ENCODE results near the gene CDCP1.

Gene CDCP1

GRCh38 chr3:45145681-45146614 is at the start of gene CDCP1:
TSS of gene CDCP1 (minus strand) at chr3:45146378. CDS start at chr3:45146287, 91 bp downstream.
- DNase-seq, result no peak

GRCh38 chr3:45194791-45195190 is 48.6 kb upstream of the CDCP1 start:
- no peak for DNase-seq

- DNase-seq, result no peak
Measured at GRCh38 chr3:45191924-45192417, 45.8 kb upstream of the CDCP1 start.

DNA sequence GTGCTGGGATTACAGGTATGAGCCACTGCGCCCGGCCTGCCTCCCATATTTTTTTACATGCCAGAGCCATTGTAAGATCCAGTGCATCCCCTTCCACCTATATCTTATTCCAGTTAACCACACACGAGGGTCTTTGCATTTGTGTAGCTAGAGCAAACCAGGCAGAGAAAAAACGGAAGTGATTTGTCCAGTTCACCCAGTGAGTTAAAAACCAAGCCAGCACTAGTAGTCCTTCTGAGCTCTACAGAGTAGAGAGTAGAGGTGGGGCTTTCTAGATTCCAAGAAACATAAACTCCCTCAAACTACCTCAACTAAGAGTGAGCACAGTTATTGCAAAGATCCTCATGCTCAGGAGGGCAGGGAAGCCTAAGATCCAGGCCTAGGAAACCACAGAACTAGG is 45.2 kb upstream of the CDCP1 start:
- no peak for DNase-seq

GRCh38 chr3:45188719-45189659 is 42.8 kb upstream of the CDCP1 start:
- no peak for DNase-seq

DNA sequence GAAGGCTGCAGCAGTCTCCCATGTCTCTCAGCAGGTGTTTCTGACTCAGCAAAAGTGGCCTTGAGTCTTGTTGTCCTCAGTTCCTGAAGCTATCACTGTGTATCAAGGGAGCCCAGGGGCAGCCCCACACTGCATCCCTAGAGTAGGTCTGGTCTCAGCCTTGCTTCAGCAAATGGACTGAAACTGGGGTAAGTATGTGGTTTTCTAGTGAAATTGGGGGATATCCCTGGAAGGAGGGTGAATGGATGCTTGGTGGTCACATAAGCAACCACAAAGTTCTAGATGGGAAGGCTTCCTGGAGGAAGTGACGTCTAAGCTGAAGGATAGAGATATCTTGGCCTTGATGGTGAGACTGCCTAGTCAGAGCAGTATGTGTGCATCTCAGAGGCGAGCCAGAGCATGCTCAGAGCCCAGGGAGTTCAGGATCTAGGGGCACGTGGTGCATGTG is 41.5 kb upstream of the CDCP1 start:
- DNase-seq, result no peak

DNA sequence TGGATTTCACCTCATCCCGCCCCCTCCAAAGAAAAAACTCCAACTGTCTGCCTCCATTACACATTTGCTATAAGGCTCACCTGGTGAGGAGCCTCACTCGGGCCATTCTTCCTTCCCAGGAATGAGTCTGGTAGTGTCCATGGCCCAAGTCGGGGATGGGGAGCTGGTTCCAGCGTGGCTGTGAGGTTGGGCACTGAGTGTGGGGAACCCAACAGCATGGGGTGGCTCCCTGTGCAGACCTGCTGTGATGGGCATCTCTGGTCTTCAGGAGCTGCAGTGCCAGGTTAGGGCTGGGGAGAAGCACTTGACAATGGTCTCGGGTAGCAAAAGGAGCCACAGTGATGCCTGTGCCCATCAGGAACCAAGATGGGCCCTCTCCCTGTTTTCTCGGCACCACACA is 40.7 kb upstream of the CDCP1 start:
- no peak for DNase-seq

DNA sequence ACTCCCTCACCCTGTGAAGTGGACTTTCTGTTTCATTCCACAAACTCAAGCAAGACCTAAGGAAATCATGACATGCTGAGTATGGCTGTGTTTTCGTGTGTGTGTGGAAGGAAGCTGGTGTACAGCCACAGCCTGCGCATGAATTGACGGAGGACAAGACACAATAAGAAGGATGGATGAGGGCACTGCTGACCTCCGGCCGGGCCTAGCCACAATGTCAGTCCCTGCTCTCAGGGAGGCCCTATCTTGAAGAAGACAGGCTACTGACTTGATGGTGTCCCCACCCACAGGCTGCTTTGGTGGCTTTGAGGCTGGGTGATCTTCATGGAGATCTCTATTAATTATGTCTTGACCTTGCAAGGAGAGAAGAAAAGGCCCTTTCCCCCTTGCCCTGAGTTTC is 39.3 kb upstream of the CDCP1 start:
- DNase-seq, result no peak

DNA sequence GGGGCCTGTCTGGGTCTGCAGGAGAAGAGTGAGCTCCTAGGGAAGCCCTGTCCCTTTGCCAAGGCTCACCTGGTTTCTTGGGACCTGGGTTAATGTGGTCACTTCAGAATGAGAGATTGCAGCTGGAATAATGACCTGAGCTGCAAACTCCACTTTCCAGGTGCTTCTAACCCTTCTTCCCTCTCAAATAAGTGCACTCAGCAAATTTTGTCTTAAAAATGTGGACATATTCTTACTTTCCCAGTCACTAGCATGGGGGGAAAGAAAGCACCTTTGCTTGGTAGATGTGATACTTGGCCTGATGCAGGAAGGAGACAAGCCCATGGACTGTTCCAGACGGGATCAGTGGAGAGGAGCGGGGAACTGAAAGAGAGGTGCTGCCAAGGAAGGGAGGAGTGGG is 38.9 kb upstream of the CDCP1 start:
- no peak for DNase-seq

DNA sequence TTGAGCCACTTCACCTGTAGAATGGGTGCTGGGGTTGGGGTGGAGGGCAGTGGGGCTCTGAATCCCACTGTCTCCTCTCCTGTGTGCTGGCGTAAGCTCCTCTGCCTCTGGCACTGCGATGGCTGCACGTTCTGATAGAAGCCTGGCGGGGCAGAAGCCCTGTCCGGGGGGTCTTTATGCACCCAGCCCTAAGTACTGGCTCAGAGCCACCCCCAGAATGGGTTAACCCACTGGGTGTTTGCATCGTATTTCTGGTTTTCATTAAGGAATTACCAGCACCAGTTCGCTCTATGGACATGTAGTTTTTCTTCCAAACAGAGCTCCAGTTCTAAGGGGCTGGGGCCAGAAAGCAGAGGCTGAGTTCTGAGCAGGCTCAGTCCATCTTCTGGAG is 37.7 kb upstream of the CDCP1 start:
- DNase-seq, result no peak

- no peak for DNase-seq
Measured at GRCh38 chr3:45182915-45183871, 37.0 kb upstream of the CDCP1 start.

DNA sequence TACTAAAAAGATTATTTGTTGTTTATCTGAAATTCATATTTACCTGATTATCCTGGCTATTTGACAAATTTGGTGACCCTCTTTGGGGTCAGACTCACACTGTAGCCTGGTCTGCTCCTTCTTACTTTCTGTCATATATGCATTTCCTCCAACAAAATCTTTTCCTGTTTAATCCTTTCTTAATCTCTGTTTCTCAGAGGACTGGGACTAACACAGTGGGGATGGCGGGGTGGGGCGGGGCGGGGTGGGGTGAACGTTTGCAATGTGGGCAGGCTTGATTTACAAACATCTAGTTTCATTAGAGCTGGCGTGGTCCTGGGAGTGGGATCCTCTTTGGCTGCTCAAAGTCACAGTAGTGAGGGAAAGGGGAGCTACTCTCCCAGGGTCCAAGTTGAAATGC is 35.3 kb upstream of the CDCP1 start:
- DNase-seq, result no peak

- no peak for DNase-seq
Measured at GRCh38 chr3:45180899-45181298, 34.7 kb upstream of the CDCP1 start.

DNA sequence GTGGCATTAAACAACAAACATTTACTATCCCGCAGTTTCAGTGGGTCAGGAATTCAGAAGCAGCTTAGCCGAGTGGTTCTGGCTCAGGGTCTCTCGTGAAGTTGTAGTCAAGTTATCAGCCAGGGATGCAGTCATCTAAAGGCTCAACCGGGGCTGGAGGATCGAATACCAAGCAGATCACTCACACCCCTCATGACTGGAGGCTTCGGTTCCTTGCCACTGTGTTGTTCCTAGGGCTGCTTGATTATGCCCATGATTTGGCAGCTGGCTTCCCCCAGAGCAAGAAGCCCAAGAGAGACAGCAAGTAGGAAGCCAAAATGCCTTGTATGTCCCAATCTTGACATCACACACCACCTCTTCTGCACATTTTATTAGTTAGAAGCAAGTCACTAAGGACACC is 33.9 kb upstream of the CDCP1 start:
- DNase-seq, result no peak

- no peak for DNase-seq
Measured at GRCh38 chr3:45179163-45179562, 33.0 kb upstream of the CDCP1 start.

GRCh38 chr3:45178183-45179023 is 32.2 kb upstream of the CDCP1 start:
- DNase-seq, result no peak

- no peak for DNase-seq
Measured at GRCh38 chr3:45176912-45177311, 30.7 kb upstream of the CDCP1 start.

DNA sequence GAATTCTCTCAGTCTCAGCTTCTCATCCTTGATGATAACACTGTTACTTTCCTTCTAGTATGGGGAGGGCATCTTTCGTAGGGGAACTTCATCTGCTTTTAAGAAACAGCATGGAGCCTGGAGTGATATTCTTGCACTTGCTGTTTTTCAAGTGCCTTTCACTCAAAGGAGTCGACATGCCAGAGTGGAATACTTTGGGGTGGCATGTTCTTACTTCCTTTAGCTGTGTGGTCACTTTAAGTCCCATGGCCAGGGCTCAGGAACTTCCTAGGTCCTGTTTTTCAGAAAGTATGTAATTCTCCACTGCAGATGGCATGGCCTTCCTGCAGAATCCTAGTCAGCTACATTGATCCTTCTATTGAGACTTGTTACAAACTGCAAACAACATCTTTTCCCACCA is 28.1 kb upstream of the CDCP1 start:
- no peak for DNase-seq

DNA sequence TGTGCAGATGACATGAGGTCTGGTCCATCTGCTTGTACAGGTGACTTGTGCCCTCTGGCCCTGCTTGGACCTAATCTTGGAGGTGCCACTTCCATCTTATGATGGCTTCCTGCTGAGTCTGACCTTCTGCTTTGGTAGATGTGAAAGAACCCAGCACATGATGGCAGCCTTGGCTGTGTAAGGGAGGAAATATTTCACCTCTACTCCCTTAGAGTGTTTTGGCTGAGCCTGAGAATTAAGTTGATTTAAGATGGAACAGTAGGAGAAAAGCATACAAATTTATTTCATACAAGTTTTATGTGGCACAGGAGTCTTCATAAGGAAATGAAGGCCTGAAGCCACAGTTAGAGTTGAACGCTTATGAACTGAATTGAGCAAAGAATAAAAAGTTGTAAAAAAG is 27.6 kb upstream of the CDCP1 start:
- no peak for DNase-seq

DNA sequence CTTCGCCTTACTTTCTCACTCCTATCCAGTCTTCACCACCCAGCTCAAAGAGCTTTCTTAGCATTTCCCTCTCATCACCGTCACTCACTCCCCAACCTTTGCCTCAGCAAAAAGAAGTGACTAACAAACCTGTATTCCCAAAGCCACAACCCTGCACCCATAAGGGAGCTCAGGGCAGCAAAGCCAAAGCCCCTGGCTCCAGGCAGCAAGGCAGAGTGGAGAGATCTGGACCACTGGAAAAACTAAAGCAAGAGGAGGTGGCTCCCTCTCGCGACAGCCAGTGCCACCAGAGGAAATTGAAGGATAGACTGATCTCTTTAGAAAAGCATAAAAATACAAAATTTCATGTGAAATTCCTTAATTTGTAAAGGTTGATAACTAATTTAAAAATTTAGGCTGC is 25.1 kb upstream of the CDCP1 start:
- DNase-seq, result no peak

- no peak for DNase-seq
Measured at GRCh38 chr3:45170096-45170495, 23.9 kb upstream of the CDCP1 start.
